Colonic mucosa (tissue), 4 donors: Measurements from ENCODE around the gene MAD1L1. TPM values are rescaled to one million over a fixed set of nuclear protein-coding genes. Genes with fewer than 3 reads are reported as not detected.

Source experiments
- DNase-seq: peaks from one replicate; pipeline ENCODE4 v3.0.0-alpha.2; 2020
- H3K27ac ChIP-seq: fragments of 200-600 bp; one replicate; pipeline ENCODE4 v1.8.0; 2021
- H3K27me3 ChIP-seq: fragments of 200-600 bp; one replicate; pipeline ENCODE4 v1.8.0; 2021
- H3K36me3 ChIP-seq: fragments of 200-600 bp; one replicate; pipeline ENCODE4 v1.8.0; 2021
- H3K4me1 ChIP-seq: fragments of 200-600 bp; one replicate; pipeline ENCODE4 v1.8.0; 2021; ENCODE audit warnings: mild to moderate bottlenecking
- H3K4me3 ChIP-seq: fragments of 200-600 bp; one replicate; pipeline ENCODE4 v1.8.0; 2021
- H3K9ac ChIP-seq, 2 donors: one replicate each; pipeline ENCODE4 v1.7.0; 2013; ENCODE audit warnings: control low read depth in 2 of 2, low read depth in 2 of 2, low read length in 2 of 2
- H3K9me3 ChIP-seq: fragments of 200-600 bp; one replicate; pipeline ENCODE4 v1.8.0; 2021
- CTCF ChIP-seq: fragments of 200-600 bp; IDR thresholded peaks from one replicate; pipeline ENCODE4 v1.8.0; 2022; ENCODE audit warnings: antibody characterized with exemption, mild to moderate bottlenecking
- intact Hi-C: fragments of 100-400 bp; cut with DNase I; formaldehyde crosslinking; loops from one replicate; pipeline ENCODE4 v1.14.1; 2022
- total RNA-seq, 2 donors: library from RNA; stranded (reverse); fragmentation: NEBNext Ultra II Directional in 1 of 2; extraction: Animal tissue kit (Norgen Biotek cat#: 25700) in 1 of 2; gene quantifications; one replicate each; pipeline ENCODE4 v1.2.1, GENCODE V29; 2021
- donor health status: healthy.
- donor health status: DM: no; HTN: no; CAD: no.
- donor health status: DM: no; HTN: no; CAD: no.

MAD1L1 gene
- total RNA-seq, 2 donors from 2014 or later = 18.2 to 47.0 TPM

GRCh38 chr7:1953199-1954190 is 279.2 kb downstream of the MAD1L1 start:
- no peak overlapping the region for H3K9ac ChIP-seq
- no peaks in the 10 kb centered on the region for H3K36me3 ChIP-seq
- H3K27ac ChIP-seq = no peak overlapping the region
- H3K4me1 ChIP-seq = no peaks in the 10 kb centered on the region
- intact Hi-C loops = no loop called here
- H3K27me3 ChIP-seq = no peaks in the 10 kb centered on the region
- TF ChIP-seq CTCF = no peak
- H3K9me3 ChIP-seq = no peaks in the 10 kb centered on the region
- H3K4me3 ChIP-seq = no peak overlapping the region
- no peak for DNase-seq

GRCh38 chr7:1952781-1953180 is 280.0 kb downstream of the MAD1L1 start:
- no peaks in the 10 kb centered on the region for H3K36me3 ChIP-seq
- DNase-seq = no peak
- H3K4me1 ChIP-seq = no peaks in the 10 kb centered on the region
- intact Hi-C loops = no loop called here
- H3K4me3 ChIP-seq = no peak overlapping the region
- no peak for TF ChIP-seq CTCF
- no peaks in the 10 kb centered on the region for H3K27me3 ChIP-seq
- H3K9ac ChIP-seq = no peak overlapping the region
- H3K9me3 ChIP-seq = no peaks in the 10 kb centered on the region
- H3K27ac ChIP-seq = no peak overlapping the region

- H3K9ac ChIP-seq = no peak overlapping the region
- no peaks in the 10 kb centered on the region for H3K4me1 ChIP-seq
- DNase-seq = no peak
- intact Hi-C loops = no loop called here
- no peak overlapping the region for H3K4me3 ChIP-seq
- no peaks in the 10 kb centered on the region for H3K36me3 ChIP-seq
- H3K27me3 ChIP-seq = no peaks in the 10 kb centered on the region
- TF ChIP-seq CTCF = no peak
- H3K9me3 ChIP-seq = no peaks in the 10 kb centered on the region
- H3K27ac ChIP-seq = no peak overlapping the region
These were observed 280.5 kb downstream of the MAD1L1 start for GRCh38 chr7:1952169-1952760.

GRCh38 chr7:1951600-1951999 is 281.1 kb downstream of the MAD1L1 start:
- Histone ChIP-seq H3K9ac (no peak overlapping the region), H3K4me1 (no peaks in the 10 kb centered on the region), H3K27ac (no peak overlapping the region), H3K36me3 (no peaks in the 10 kb centered on the region), H3K4me3 (no peak overlapping the region), H3K27me3 (no peaks in the 10 kb centered on the region), H3K9me3 (no peaks in the 10 kb centered on the region)
- DNase-seq = no peak
- intact Hi-C loops = no loop called here
- no peak for TF ChIP-seq CTCF

GRCh38 chr7:1951159-1951536 is 281.6 kb downstream of the MAD1L1 start:
- intact Hi-C loops = no loop called here
- peak; percentile 50 for DNase-seq
- no peak for TF ChIP-seq CTCF
- H3K36me3 ChIP-seq = no peaks in the 10 kb centered on the region
- H3K9ac ChIP-seq = no peak overlapping the region
- no peak overlapping the region for H3K4me3 ChIP-seq
- no peaks in the 10 kb centered on the region for H3K27me3 ChIP-seq
- no peaks in the 10 kb centered on the region for H3K4me1 ChIP-seq
- no peaks in the 10 kb centered on the region for H3K9me3 ChIP-seq
- no peak overlapping the region for H3K27ac ChIP-seq
